Spleen (tissue), 11 donors: ENCODE measurements around the gene RNF19B. TPM values are rescaled to one million over a fixed set of nuclear protein-coding genes. Genes with fewer than 3 reads are reported as not detected.

Experiments used
- DNase-seq: peaks from one replicate; pipeline ENCODE4 v3.0.0-alpha.2; 2020
- H3K27ac ChIP-seq, 8 donors: fragments of 200-600 bp; sonication (generic) in 7 of 8; 1 replicate in 4 of 8; 2 replicates in 4 of 8; pipeline versions ENCODE4 v1.5.0 to v1.8.0; 2016 to 2021; ENCODE audit warnings: inconsistent platforms in 4 of 8, mild to moderate bottlenecking in 4 of 8, moderate library complexity in 1 of 8
- H3K27me3 ChIP-seq, 7 donors: fragments of 200-600 bp; sonication (generic) in 6 of 7; replicated peaks in 1 of 7; 1 replicate in 4 of 7; 2 replicates in 3 of 7; pipeline versions ENCODE4 v1.5.0 to v1.8.0; 2016 to 2021; ENCODE audit warnings: inconsistent platforms in 3 of 7, mild to moderate bottlenecking in 1 of 7
- H3K36me3 ChIP-seq, 6 donors: fragments of 200-600 bp; sonication (generic) in 5 of 6; 1 replicate in 4 of 6; 2 replicates in 2 of 6; pipeline versions ENCODE4 v1.5.0 to v1.8.0; 2016 to 2021; ENCODE audit warnings: inconsistent platforms in 2 of 6
- H3K4me1 ChIP-seq, 6 donors: fragments of 200-600 bp; sonication (generic) in 5 of 6; 1 replicate in 3 of 6; 2 replicates in 3 of 6; pipeline versions ENCODE4 v1.5.0 to v1.8.0; 2016 to 2021; ENCODE audit warnings: inconsistent platforms in 3 of 6
- H3K4me3 ChIP-seq, 8 donors: fragments of 200-600 bp; sonication (generic) in 7 of 8; 1 replicate in 4 of 8; 2 replicates in 4 of 8; pipeline versions ENCODE4 v1.5.0 to v1.8.0; 2016 to 2021; ENCODE audit warnings: inconsistent platforms in 4 of 8, mild to moderate bottlenecking in 4 of 8, moderate library complexity in 2 of 8
- H3K9me3 ChIP-seq, 8 donors: fragments of 200-600 bp; sonication (generic) in 7 of 8; 1 replicate in 4 of 8; 2 replicates in 4 of 8; pipeline versions ENCODE4 v1.5.0 to v1.8.0; 2016 to 2021; ENCODE audit warnings: inconsistent platforms in 4 of 8
- POLR2A ChIP-seq, 3 donors: fragments of 450-650 bp; IDR thresholded peaks; one replicate each; pipeline ENCODE4 v1.5.1; 2017; ENCODE audit warnings: antibody characterized with exemption in 3 of 3, mild to moderate bottlenecking in 1 of 3
- POLR2AphosphoS5 ChIP-seq, 3 donors: sonication (generic); formaldehyde crosslinking; IDR thresholded peaks; one replicate each; pipeline ENCODE4 v1.5.1; 2017; ENCODE audit warnings: antibody characterized with exemption in 3 of 3
- WGBS, 5 donors: extraction: QIAGEN DNeasy Blood & Tissue Kit in 3 of 5; methylation state at CpG; one replicate each; pipeline versions ENCODE4 v1.1.5 to v1.1.7; 2013 to 2018; 5-methylcytosine and 5-hydroxymethylcytosine counted together
- intact Hi-C: fragments of 100-400 bp; cut with DNase I; formaldehyde crosslinking; loops from one replicate; pipeline ENCODE4 v1.15.0; 2023; ENCODE audit warnings: low total_unique reads
- polyA plus RNA-seq, 3 donors: library from polyadenylated mRNA; stranded (reverse); fragments of 200-250 nt; gene quantifications; one replicate each; pipeline ENCODE4 v1.2.1, GENCODE V29; 2013
- total RNA-seq, 7 donors: library from RNA; depleted of rRNA in 3 of 7; stranded (reverse); fragments of >200 nt in 3 of 7; fragmentation: NEBNext Ultra II Directional in 4 of 7; extraction: Animal tissue kit (Norgen Biotek cat#: 25700) in 4 of 7; gene quantifications; one replicate each; pipeline versions ENCODE4 v1.1.0 to v1.2.1, GENCODE V29; 2016 to 2021
- TF ChIP-seq, protein P1 (sequence below), 11 experiments: fragments of 200-600 bp in 7 of 11; fragments of 450-650 bp in 4 of 11; sonication (generic) in 4 of 11; IDR thresholded peaks in 8 of 11; conservative IDR thresholded peaks in 3 of 11; 1 replicate in 7 of 11; 2 replicates in 4 of 11; pipeline versions ENCODE4 v1.4.0 to v1.8.0; 2016 to 2021; ENCODE audit warnings: antibody characterized with exemption in 11 of 11, inconsistent platforms in 4 of 11, mild to moderate bottlenecking in 1 of 11
- donor health status: healthy with polysubstance abuse.
- donor health status: DM: no; HTN: no; CAD: no; lungs with moderate emphysema.
- donor health status: DM: no; HTN: no; CAD: no.
- donor health status: Bipolar disorder and iron deficiency.
- donor health status: healthy.
- donor health status: DM: no; HTN: no; CAD: no.
- donor health status: DM: yes; HTN: yes; CAD: no.

The RNF19B gene
- total and polyA plus RNA-seq, 10 donors: 3.6 to 38.4 (median 25.6) TPM

DNA sequence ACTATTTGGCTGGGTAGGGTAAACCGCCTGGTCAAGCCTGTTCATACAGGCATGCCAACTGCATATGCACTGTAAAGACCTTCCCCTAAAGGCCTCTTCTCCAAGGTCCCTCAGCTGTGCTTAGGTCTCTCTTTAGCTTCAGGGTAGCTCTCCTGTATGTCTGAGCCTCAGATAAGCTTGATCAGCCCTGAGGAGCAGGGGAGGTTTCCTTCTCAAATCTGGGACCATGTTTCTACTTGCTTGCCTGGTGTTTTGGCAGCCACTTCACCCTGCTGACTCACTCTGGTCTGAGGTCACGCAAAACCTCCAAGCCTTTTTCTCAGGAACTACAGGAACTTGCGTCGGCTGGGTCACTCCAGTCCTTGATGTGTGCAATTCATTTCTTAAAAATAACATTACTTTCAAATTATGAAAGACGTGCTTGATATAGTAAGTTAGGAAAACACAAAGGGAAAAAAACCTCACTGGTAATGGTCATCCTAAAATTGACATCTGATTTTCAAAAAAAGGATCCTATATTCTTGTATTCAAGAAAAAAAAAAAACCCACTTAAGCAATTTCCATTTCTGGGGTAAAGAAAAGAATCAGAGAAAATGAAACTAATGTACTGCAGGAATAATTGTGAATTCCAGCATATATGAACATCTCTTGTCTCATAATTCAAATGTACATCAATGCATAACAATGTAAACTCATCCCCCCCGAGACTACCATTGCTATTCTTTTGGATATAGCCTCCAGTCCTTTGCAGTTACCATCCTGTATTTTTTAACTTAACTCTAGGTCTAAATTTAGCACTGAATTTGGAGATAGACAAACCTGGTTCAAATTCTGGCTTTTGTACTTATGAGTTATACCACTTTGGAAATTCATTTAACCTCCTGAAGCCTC, 24.8 kb upstream of the RNF19B start:
- intact Hi-C loops: no loop called here
- peak; percentile 82 for DNase-seq
- Histone ChIP-seq H3K4me3 (peak overlapping the region in 1 of 8 donors; percentile 41), H3K27ac (peak overlapping the region; percentile 53 to 94 (median 82)), H3K4me1 (peaks cover 32 to 74% (median 66%) of the 10 kb centered on the region in 6 donors), H3K27me3 (no peaks in the 10 kb centered on the region), H3K36me3 (no peaks in the 10 kb centered on the region), H3K9me3 (no peaks in the 10 kb centered on the region)
- TF ChIP-seq POLR2A (IDR thresholded peaks at IDR 0.05): no peak
- TF ChIP-seq, protein P1, sequence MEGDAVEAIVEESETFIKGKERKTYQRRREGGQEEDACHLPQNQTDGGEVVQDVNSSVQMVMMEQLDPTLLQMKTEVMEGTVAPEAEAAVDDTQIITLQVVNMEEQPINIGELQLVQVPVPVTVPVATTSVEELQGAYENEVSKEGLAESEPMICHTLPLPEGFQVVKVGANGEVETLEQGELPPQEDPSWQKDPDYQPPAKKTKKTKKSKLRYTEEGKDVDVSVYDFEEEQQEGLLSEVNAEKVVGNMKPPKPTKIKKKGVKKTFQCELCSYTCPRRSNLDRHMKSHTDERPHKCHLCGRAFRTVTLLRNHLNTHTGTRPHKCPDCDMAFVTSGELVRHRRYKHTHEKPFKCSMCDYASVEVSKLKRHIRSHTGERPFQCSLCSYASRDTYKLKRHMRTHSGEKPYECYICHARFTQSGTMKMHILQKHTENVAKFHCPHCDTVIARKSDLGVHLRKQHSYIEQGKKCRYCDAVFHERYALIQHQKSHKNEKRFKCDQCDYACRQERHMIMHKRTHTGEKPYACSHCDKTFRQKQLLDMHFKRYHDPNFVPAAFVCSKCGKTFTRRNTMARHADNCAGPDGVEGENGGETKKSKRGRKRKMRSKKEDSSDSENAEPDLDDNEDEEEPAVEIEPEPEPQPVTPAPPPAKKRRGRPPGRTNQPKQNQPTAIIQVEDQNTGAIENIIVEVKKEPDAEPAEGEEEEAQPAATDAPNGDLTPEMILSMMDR (IDR thresholded peaks at IDR 0.05 in 8 of 11, conservative IDR thresholded peaks at IDR 0.05 in 3 of 11): no peak
- TF ChIP-seq POLR2AphosphoS5 (IDR thresholded peaks at IDR 0.05): peak in 1 of 3 donors; percentile 81
- 37 to 51% (median 45%) methylated on average over 6 of the region's 6 CpGs for WGBS, 5 donors

- H3K9me3 ChIP-seq: no peaks in the 10 kb centered on the region
- TF ChIP-seq, protein P1 (IDR thresholded peaks at IDR 0.05 in 8 of 11, conservative IDR thresholded peaks at IDR 0.05 in 3 of 11): no peak
- TF ChIP-seq POLR2AphosphoS5 (IDR thresholded peaks at IDR 0.05): no peak
- no peak for TF ChIP-seq POLR2A (IDR thresholded peaks at IDR 0.05)
- no peaks in the 10 kb centered on the region for H3K27me3 ChIP-seq
- H3K4me3 ChIP-seq: peak overlapping the region in 1 of 8 donors; percentile 41
- H3K27ac ChIP-seq: peak overlapping the region; percentile 53 to 94 (median 82)
- no peaks in the 10 kb centered on the region for H3K36me3 ChIP-seq
- peaks cover 34 to 74% (median 65%) of the 10 kb centered on the region in 6 donors for H3K4me1 ChIP-seq
- no peak for DNase-seq
- intact Hi-C loops: no loop called here
Measured at GRCh38 chr1:32988665-32989064, 24.1 kb upstream of the RNF19B start.

DNA sequence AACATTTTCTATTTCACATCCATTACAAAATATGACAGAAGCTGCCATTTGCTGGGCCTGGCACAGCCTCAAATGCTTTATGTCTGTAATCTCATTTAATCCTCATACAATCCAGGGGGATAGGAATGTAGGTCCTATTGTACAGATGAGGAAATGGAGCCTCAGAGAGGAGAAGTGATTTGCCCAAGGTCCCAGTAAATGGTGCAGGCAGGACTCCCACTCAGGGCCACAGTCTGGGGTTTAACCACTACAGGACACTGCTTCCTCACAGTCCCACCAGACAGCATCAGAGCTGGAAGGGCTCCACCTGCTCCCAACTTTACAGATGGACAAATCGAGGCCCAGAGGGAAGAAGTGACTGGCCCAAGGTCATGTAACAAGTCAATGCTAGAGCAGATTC, 20.6 kb upstream of the RNF19B start:
- WGBS, 5 donors: 79 to 92% (median 89%) methylated on average over 1 of the region's 1 CpG
- peaks cover 24 to 74% (median 59%) of the 10 kb centered on the region in 6 donors for H3K4me1 ChIP-seq
- H3K27ac ChIP-seq: peak overlapping the region in 2 of 8 donors; percentile 46 to 69
- intact Hi-C loops: no loop called here
- H3K9me3 ChIP-seq: no peaks in the 10 kb centered on the region
- DNase-seq: no peak
- H3K4me3 ChIP-seq: no peak overlapping the region
- no peaks in the 10 kb centered on the region for H3K27me3 ChIP-seq
- H3K36me3 ChIP-seq: no peaks in the 10 kb centered on the region
- no peak for TF ChIP-seq POLR2A (IDR thresholded peaks at IDR 0.05)
- TF ChIP-seq, protein P1 (IDR thresholded peaks at IDR 0.05 in 8 of 11, conservative IDR thresholded peaks at IDR 0.05 in 3 of 11): no peak
- no peak for TF ChIP-seq POLR2AphosphoS5 (IDR thresholded peaks at IDR 0.05)

- Histone ChIP-seq H3K4me3 (no peak overlapping the region), H3K36me3 (no peaks in the 10 kb centered on the region), H3K9me3 (no peaks in the 10 kb centered on the region), H3K27ac (peak overlapping the region in 5 of 8 donors; percentile 8 to 69 (median 45)), H3K27me3 (no peaks in the 10 kb centered on the region), H3K4me1 (peaks cover 22 to 74% (median 60%) of the 10 kb centered on the region in 6 donors)
- TF ChIP-seq POLR2AphosphoS5 (IDR thresholded peaks at IDR 0.05) (no peak), POLR2A (IDR thresholded peaks at IDR 0.05) (no peak)
- TF ChIP-seq, protein P1 (IDR thresholded peaks at IDR 0.05 in 8 of 11, conservative IDR thresholded peaks at IDR 0.05 in 3 of 11): no peak
- WGBS, 5 donors: 56 to 89% (median 88%) methylated on average over 1 of the region's 1 CpG
- intact Hi-C loops: no loop called here
- DNase-seq: no peak
Measured at GRCh38 chr1:32984455-32985171, 20.0 kb upstream of the RNF19B start.
